Measurements from ENCODE around the gene SPATA13. TPM values are rescaled to one million over a fixed set of nuclear protein-coding genes. Genes with fewer than 3 reads are reported as not detected.
A peak's percentile ranks its signal among the peaks of the same experiment; 100 is the strongest.
"Not testable (repeated sequence)": the region's sequence is repeated elsewhere in the genome, so short reads cannot be mapped to it uniquely, and the experiment has no call there.

The SPATA13 gene
- total RNA-seq, 1 donor from 2014 or later: 12.1 TPM

DNA sequence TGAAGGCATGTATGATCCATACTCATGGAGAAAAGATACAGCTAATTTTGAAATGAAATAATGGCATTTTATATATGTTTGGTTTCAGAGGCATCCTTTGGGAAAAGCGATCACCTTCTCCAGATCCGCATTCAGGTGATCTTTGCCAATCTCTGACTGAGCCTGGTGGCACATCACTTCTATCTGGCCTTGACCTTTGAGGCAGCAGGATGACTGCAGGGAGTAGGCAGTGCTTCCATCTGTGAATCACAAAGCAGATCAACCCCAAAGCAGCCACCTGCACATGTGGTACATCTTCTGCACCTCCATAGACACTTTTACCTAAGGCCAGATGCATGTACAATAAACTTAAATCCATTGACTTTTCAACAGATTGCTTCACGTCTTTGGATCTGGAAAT, 53.4 kb downstream of the SPATA13 start:
- no peak for TF ChIP-seq CTCF (conservative IDR thresholded peaks at IDR 0.05; ENCODE audit: low read depth, low read length)
- no peak for DNase-seq (ENCODE audit: low read depth)

GRCh38 chr13:24214528-24214927, 54.0 kb downstream of the SPATA13 start:
- DNase-seq (ENCODE audit: low read depth): no peak
- no peak for TF ChIP-seq CTCF (conservative IDR thresholded peaks at IDR 0.05; ENCODE audit: low read depth, low read length)
- no peak overlapping the region for H3K4me3 ChIP-seq (ENCODE audit: low read depth, low read length)

More for the DNA sequence above, 53.4 kb downstream of the SPATA13 start:
- H3K4me3 ChIP-seq (ENCODE audit: low read depth, low read length): no peak overlapping the region

- DNase-seq (ENCODE audit: low read depth): no peak
- H3K4me3 ChIP-seq (ENCODE audit: low read depth, low read length): no peak overlapping the region
- no peak for TF ChIP-seq CTCF (conservative IDR thresholded peaks at IDR 0.05; ENCODE audit: low read depth, low read length)
These were observed 54.6 kb downstream of the SPATA13 start for GRCh38 chr13:24215126-24215525.

DNA sequence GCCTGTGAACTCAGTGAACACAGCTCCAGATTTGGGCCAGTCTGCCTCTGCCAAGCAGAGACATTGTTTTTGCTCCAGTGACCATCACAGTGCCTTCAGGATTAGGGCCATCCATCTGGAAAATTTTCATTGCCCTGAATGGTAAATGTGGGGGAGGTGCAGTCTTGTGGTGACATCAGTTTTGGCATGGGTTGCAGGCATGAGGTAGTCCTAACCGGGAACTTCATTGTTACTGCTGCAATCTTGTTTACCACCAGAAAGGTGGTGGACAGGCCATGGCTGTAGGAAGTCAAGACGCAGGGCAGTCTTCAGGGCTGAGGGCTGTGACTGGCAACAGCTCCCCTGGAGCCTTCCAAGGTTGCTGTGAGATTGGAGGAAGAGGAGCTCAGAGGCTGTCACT, 55.2 kb downstream of the SPATA13 start:
- DNase-seq (ENCODE audit: low read depth): peak; percentile 93
- H3K4me3 ChIP-seq (ENCODE audit: low read depth, low read length): no peak overlapping the region
- no peak for TF ChIP-seq CTCF (conservative IDR thresholded peaks at IDR 0.05; ENCODE audit: low read depth, low read length)

DNA sequence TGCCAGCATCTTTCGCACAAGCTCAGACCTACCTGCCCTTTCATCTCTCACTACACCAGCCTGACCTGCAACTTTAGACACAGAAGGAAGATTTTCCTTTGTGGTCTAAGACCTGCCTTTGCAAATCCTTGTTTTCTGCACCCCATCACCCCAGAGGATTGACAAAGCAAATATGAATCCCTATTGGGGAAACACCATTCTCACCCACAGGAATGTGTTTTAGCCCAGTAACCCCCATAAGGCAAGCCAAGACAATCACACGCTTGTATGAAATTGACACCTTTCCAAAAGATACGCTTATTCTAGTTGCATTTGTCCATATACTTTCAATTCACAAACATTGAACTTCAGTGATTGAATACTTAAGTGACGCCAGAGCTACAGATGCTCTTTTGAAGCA, 55.7 kb downstream of the SPATA13 start:
- no peak for TF ChIP-seq CTCF (conservative IDR thresholded peaks at IDR 0.05; ENCODE audit: low read depth, low read length)
- no peak overlapping the region for H3K4me3 ChIP-seq (ENCODE audit: low read depth, low read length)
- no peak for DNase-seq (ENCODE audit: low read depth)

DNA sequence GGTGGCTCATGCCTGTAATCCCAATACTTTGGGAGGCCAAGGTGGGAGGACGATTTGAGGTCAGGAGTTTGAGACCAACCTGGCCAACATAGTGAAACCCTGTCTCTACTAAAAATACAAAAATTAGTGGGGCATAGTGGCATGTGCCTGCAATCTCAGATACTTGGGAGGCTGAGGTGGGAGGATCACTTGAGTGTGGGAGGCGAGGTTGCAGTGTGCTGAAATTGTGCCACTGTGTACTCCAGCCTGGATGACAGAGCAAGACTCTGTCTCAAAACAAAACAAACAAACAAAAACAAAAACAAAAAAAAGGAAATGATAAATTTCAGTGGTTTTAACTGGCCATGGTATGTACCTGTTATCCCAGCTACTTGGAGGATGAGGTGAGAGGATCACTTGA, 56.3 kb downstream of the SPATA13 start:
- not testable (repeated sequence) for DNase-seq (ENCODE audit: low read depth); H3K4me3 ChIP-seq (ENCODE audit: low read depth, low read length)

DNA sequence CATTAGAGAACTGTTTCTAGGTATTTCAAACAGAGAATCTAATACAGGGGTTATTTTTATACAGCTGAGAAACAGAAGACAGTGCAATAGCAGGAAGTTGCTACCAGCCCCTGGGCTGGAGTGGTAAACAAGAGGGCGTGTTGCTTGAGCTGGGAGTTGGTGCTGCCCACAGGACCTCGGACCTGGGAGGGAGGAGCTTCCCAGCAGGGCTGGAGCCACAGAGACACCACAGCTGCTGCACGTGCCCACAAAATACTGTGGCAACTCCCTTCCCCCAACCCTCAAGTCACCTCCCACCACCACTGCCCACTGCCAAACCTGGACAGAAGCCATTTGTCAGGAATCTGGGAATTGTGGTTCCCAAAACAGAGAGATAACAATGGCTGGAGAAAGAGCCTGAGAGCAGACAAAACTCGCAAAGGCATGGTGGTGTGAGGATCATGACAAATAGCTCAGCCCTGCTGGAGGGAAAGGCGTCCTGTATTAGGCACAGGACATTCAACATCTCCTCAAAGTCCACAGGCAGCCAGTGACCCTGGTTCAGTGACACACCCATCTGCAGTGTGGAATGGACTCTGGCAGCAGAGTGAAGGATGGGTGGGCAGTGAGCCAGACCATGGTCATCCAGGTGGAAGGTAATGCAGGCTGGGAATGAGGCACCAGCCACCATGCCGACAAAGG, 57.2 kb downstream of the SPATA13 start:
- TF ChIP-seq CTCF (conservative IDR thresholded peaks at IDR 0.05; ENCODE audit: low read depth, low read length): no peak
- DNase-seq (ENCODE audit: low read depth): no peak
- no peak overlapping the region for H3K4me3 ChIP-seq (ENCODE audit: low read depth, low read length)

Measured in epithelial cell of proximal tubule (primary cell).